Measurements from ENCODE around the gene TMEM205. TPM values are rescaled to one million over a fixed set of nuclear protein-coding genes. Genes with fewer than 3 reads are reported as not detected.

The TMEM205 gene
- total and polyA plus RNA-seq, 2 of the 13 experiments (the other 11 are each of a cell fraction or from before 2014, with no cell fraction given): 45.5 to 98.7 TPM

- TF ChIP-seq DZIP1 (CRISPR knock-in tag; IDR thresholded peaks at IDR 0.05) (no peak), FIP1L1 (IDR thresholded peaks at IDR 0.05; ENCODE audit: borderline replicate concordance, insufficient read depth, low read depth, low read length) (no peak), ZNF589 (CRISPR knock-in tag; conservative IDR thresholded peaks at IDR 0.05) (peak; percentile 44), ZSCAN29 (CRISPR knock-in tag; conservative IDR thresholded peaks at IDR 0.05) (no peak), PRMT3 (CRISPR knock-in tag; IDR thresholded peaks at IDR 0.05; ENCODE audit: borderline replicate concordance, low read depth) (no peak), MED8 (CRISPR knock-in tag; IDR thresholded peaks at IDR 0.05; ENCODE audit: insufficient replicate concordance) (peak; percentile 24), ZNF124 (CRISPR knock-in tag; IDR thresholded peaks at IDR 0.05) (no peak; the same call in 1 of the 2 replicates), ZNF224 (CRISPR knock-in tag; IDR thresholded peaks at IDR 0.05) (0 out of 2 replicates have a peak, but pooled peaks have one; percentile 68), GABPB1 (CRISPR knock-in tag; IDR thresholded peaks at IDR 0.05) (peak; percentile 83), ZEB1 (IDR thresholded peaks at IDR 0.05; ENCODE audit: insufficient replicate concordance, low read depth) (peak; percentile 69), BCLAF1 (IDR thresholded peaks at IDR 0.05) (no peak), TEAD2 (CRISPR knock-in tag; IDR thresholded peaks at IDR 0.05) (no peak), CSRNP1 (CRISPR knock-in tag; IDR thresholded peaks at IDR 0.05) (peak; percentile 81), POLR2AphosphoS5 (IDR thresholded peaks at IDR 0.05; ENCODE audit: low read depth, low read length) (peak; percentile 75), POLR2G (IDR thresholded peaks at IDR 0.05; ENCODE audit: low read depth, low read length) (peak; percentile 79), HINFP (CRISPR knock-in tag; IDR thresholded peaks at IDR 0.05; ENCODE audit: low read depth) (peak; percentile 90; the same call in 1 of the 2 replicates), ZNF10 (CRISPR knock-in tag; IDR thresholded peaks at IDR 0.05; ENCODE audit: borderline replicate concordance, low read depth) (no peak)
These were observed 34.8 kb upstream of the TMEM205 start (continued) for GRCh38 chr19:11380653-11381537.
